GM12865 (cell line): ENCODE results near the gene TCERG1L.

Experiments
- DNase-seq: peaks from one replicate; pipeline ENCODE4 v3.0.0; 2010; ENCODE audit warnings: low read depth
- H3K4me3 ChIP-seq: 2 replicates; pipeline ENCODE4 v1.5.1; 2011; ENCODE audit warnings: mild to moderate bottlenecking, low read depth, low read length, control low read depth
- TF ChIP-seq, protein P1 (sequence below): IDR thresholded peaks from 2 replicates; pipeline ENCODE4 v1.5.1; 2011; ENCODE audit warnings: low read length, control low read depth, low read depth, inconsistent platforms; ENCODE audit not compliant: insufficient read depth; ENCODE audit errors: missing control alignments

The TCERG1L gene

DNA sequence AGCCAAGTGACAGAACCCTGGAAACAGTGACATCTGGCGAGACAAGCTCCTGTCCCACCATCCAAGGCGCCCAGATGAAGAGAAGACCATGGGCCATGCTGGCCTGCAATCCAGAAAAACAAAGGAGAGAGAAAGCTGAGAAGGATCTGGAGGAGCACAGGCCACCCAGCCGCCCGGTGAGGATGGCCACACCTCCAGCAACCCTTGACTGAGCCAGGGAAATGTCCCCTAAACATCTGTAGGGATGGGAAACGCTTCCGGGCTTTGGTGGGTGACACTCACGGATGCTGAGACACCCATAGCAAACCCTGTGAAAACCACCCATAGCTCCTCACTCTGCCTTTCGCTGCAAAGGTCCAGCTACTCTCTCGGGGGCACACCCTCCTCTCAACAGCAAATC, 32.0 kb downstream of the TCERG1L start:
- no peak for DNase-seq
- no peak overlapping the region for H3K4me3 ChIP-seq
- TF ChIP-seq, protein P1, sequence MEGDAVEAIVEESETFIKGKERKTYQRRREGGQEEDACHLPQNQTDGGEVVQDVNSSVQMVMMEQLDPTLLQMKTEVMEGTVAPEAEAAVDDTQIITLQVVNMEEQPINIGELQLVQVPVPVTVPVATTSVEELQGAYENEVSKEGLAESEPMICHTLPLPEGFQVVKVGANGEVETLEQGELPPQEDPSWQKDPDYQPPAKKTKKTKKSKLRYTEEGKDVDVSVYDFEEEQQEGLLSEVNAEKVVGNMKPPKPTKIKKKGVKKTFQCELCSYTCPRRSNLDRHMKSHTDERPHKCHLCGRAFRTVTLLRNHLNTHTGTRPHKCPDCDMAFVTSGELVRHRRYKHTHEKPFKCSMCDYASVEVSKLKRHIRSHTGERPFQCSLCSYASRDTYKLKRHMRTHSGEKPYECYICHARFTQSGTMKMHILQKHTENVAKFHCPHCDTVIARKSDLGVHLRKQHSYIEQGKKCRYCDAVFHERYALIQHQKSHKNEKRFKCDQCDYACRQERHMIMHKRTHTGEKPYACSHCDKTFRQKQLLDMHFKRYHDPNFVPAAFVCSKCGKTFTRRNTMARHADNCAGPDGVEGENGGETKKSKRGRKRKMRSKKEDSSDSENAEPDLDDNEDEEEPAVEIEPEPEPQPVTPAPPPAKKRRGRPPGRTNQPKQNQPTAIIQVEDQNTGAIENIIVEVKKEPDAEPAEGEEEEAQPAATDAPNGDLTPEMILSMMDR, result no peak

GRCh38 chr10:131277969-131278368, 33.6 kb downstream of the TCERG1L start:
- TF ChIP-seq, protein P1, result no peak
- no peak for DNase-seq

DNA sequence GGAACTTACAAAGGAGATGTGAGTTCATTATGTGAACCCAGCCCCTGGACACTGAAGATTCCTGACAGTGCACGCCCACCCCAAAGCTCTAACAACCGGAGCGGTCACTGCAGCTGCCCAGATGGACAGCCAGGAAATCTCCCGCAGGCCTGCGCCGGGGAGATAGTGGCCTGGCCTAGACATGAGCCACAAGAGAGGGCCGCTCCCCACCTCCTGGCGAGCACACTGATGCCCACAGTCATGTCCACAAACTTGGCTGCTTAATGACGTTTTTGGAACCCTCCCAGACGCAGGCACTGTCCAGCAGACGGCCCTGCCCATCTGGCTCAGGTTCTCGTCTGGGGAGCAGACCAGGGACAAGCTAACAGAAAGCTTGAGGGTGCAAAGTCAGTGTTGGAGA, 34.2 kb downstream of the TCERG1L start:
- no peak overlapping the region for H3K4me3 ChIP-seq
- TF ChIP-seq, protein P1, result no peak
- DNase-seq, result no peak

More at GRCh38 chr10:131277969-131278368, 33.6 kb downstream of the TCERG1L start:
- H3K4me3 ChIP-seq, result no peak overlapping the region

- H3K4me3 ChIP-seq, result no peak overlapping the region
- TF ChIP-seq, protein P1, result no peak
- no peak for DNase-seq
Measured at GRCh38 chr10:131275691-131276090, 35.8 kb downstream of the TCERG1L start.

DNA sequence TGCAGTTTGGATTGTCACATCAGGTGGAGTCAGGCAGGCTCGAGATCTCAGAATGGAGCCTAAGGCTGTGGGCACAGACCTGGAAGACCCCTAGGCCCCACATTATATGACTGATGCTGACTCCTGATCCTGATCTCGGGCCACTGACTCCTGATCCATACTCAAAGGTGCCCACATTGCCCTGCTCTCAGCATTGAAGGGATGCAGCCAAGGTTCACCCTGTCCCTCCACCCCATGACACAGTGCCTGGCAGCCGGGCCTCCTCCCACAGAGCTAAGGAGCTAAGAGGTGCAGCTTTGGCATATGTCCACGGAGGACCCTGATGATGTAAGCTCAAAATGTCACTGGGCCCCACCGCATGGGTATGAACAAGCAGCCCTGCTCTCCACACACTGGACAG, 36.6 kb downstream of the TCERG1L start:
- TF ChIP-seq, protein P1, result no peak
- H3K4me3 ChIP-seq, result no peak overlapping the region
- DNase-seq, result no peak

DNA sequence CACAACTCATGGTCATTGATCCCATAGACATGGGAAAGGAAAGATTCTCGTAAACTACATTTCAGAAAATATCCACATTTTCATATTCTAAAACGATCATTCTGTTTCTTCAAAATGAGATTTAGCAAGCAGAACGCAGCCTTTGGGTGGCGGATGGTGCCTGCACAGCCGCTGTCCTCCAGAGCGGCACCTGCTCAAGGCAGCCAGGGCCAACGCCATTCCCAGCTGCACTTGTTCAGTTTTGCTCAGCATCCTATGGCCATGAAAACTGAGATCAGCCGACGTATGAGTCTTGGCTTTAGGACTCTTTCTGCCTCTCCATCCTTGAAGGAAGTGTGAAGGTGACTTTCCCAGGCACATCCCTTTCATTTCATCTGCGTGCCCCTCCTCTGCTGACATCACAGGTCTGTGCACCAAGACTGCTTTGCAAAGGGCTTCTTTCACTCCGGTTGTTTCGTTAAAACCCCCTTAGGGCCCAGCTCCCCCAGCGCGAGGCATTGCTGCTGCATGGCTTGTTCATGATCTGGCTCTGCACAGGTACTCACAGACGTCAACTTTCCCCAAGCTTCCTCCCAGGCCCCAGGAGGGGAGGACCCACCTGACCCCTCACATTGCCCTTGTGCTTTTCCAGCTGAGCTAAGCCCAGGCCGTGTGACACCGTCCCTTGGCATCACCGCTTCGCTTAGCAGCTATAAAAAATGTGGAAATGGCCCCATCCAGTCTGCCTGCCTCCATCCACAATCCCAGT, 37.2 kb downstream of the TCERG1L start:
- no peak overlapping the region for H3K4me3 ChIP-seq
- TF ChIP-seq, protein P1, result no peak
- no peak for DNase-seq

DNA sequence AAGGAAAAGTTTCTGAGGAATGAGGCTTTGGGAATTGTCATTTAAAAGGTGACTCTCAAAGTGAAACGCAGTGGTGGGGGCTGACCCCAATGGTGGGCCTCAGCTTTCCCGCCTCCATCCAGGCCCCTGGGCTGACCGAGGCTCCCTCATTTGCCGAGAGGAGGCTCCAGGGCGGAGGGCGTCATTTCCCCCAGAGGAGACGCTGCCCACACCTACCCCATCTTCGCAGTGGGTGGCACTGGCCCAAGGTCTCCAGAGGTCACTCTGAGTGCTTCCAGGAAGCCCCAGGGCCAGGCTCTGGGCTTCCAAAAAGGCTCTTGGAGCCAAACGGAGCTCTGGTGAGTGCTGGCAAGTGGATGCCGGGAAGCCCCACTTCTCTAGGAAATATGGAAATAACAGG, 38.0 kb downstream of the TCERG1L start:
- TF ChIP-seq, protein P1, result no peak
- H3K4me3 ChIP-seq, result no peak overlapping the region
- no peak for DNase-seq
